ENCODE data around the gene ERFE.

The ERFE gene

GRCh38 chr2:238117199-238118154 is 41.3 kb upstream of the ERFE start:
- Histone ChIP-seq H3K4me2 (ENCODE audit: insufficient read depth, low read length) (no peak overlapping the region), H3K36me3 (ENCODE audit: insufficient read depth, low read length) (no peaks in the 10 kb centered on the region), H3K9me3 (ENCODE audit: insufficient read depth, low read length, severe bottlenecking) (peaks cover 3% of the 10 kb centered on the region), H4K20me1 (ENCODE audit: insufficient read depth, low read length) (no peaks in the 10 kb centered on the region), H2AFZ (ENCODE audit: low read depth, low read length) (no peak overlapping the region), H3K4me1 (ENCODE audit: insufficient read depth, low read length) (no peaks in the 10 kb centered on the region), H3K9ac (ENCODE audit: low read depth, low read length) (no peak overlapping the region), H3K27me3 (ENCODE audit: insufficient read depth, low read length, poor library complexity) (peaks cover 19% of the 10 kb centered on the region), H3K27ac (ENCODE audit: low read length) (no peak overlapping the region), H3K4me3 (ENCODE audit: low read depth in 1 of 2, low read length in 2 of 2) (no peak overlapping the region), H3K79me2 (ENCODE audit: insufficient read depth, low read length) (no peaks in the 10 kb centered on the region)
- DNase-seq (no peak), ATAC-seq (ENCODE audit: insufficient read depth, low read depth) (no peak)
- TF ChIP-seq CTCF (IDR thresholded peaks at IDR 0.05; ENCODE audit: borderline replicate concordance, extremely low read depth, low read length, poor library complexity, severe bottlenecking) (no peak), EZH2 (IDR thresholded peaks at IDR 0.05; ENCODE audit: borderline replicate concordance, low read depth, low read length, severe bottlenecking) (no peak)

DNA sequence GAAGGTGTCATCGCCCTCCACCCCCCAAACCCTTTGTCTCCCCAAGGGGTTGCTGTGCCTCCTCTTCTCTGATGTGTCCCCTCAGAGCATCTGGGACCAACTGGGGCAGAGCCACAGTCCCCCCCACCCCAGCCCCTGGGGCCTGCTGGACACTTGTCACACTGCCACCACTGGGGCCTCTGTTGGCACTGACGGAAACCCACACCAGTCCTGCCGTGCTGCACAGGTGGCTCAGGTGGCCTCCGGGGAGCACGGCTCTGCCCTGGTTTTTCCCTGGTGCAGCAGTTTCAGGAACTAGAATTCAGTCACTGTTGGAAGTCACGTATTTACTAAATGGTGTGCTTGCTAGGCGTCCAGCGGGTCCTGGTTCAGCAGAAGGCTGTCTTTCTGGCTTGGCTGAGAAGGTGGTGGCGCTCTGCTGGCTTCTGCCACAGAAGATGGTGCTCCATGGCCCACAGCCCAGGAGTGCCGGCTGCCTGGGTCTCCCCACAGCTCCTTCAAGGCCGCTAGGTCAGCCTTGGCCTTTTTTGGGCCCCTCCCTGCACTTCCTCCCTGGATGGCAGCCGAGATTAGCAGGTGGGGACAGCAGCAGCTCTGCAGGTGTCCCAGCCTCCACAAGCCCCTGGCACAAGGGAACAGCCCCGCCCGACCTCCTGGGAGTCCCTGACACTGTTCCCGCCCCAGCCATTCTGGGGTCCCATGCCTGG is 38.9 kb upstream of the ERFE start:
- Histone ChIP-seq H3K27ac (ENCODE audit: low read length) (no peak overlapping the region), H3K9me3 (ENCODE audit: insufficient read depth, low read length, severe bottlenecking) (no peaks in the 10 kb centered on the region), H3K27me3 (ENCODE audit: insufficient read depth, low read length, poor library complexity) (peaks cover 19% of the 10 kb centered on the region), H3K4me3 (ENCODE audit: low read depth in 1 of 2, low read length in 2 of 2) (no peak overlapping the region), H3K4me1 (ENCODE audit: insufficient read depth, low read length) (no peaks in the 10 kb centered on the region), H3K79me2 (ENCODE audit: insufficient read depth, low read length) (no peaks in the 10 kb centered on the region), H2AFZ (ENCODE audit: low read depth, low read length) (no peak overlapping the region), H3K9ac (ENCODE audit: low read depth, low read length) (no peak overlapping the region), H4K20me1 (ENCODE audit: insufficient read depth, low read length) (no peaks in the 10 kb centered on the region), H3K4me2 (ENCODE audit: insufficient read depth, low read length) (no peak overlapping the region), H3K36me3 (ENCODE audit: insufficient read depth, low read length) (no peaks in the 10 kb centered on the region)
- DNase-seq (no peak), ATAC-seq (ENCODE audit: insufficient read depth, low read depth) (no peak; the same call in 2 of the 3 replicates)
- TF ChIP-seq EZH2 (IDR thresholded peaks at IDR 0.05; ENCODE audit: borderline replicate concordance, low read depth, low read length, severe bottlenecking) (no peak), CTCF (IDR thresholded peaks at IDR 0.05; ENCODE audit: borderline replicate concordance, extremely low read depth, low read length, poor library complexity, severe bottlenecking) (no peak)

GRCh38 chr2:238120463-238121298 is 38.1 kb upstream of the ERFE start:
- DNase-seq: no peak
- H2AFZ ChIP-seq (ENCODE audit: low read depth, low read length): no peak overlapping the region
- no peaks in the 10 kb centered on the region for H3K9me3 ChIP-seq (ENCODE audit: insufficient read depth, low read length, severe bottlenecking)
- no peaks in the 10 kb centered on the region for H3K79me2 ChIP-seq (ENCODE audit: insufficient read depth, low read length)
- no peaks in the 10 kb centered on the region for H3K36me3 ChIP-seq (ENCODE audit: insufficient read depth, low read length)
- no peak for TF ChIP-seq CTCF (IDR thresholded peaks at IDR 0.05; ENCODE audit: borderline replicate concordance, extremely low read depth, low read length, poor library complexity, severe bottlenecking)
- TF ChIP-seq EZH2 (IDR thresholded peaks at IDR 0.05; ENCODE audit: borderline replicate concordance, low read depth, low read length, severe bottlenecking): no peak
- H3K27ac ChIP-seq (ENCODE audit: low read length): no peak overlapping the region
- H3K27me3 ChIP-seq (ENCODE audit: insufficient read depth, low read length, poor library complexity): peaks cover 19% of the 10 kb centered on the region
- no peak overlapping the region for H3K4me3 ChIP-seq (ENCODE audit: low read depth in 1 of 2, low read length in 2 of 2)
- no peaks in the 10 kb centered on the region for H3K4me1 ChIP-seq (ENCODE audit: insufficient read depth, low read length)
- ATAC-seq (ENCODE audit: insufficient read depth, low read depth): no peak
- no peaks in the 10 kb centered on the region; the same call in 1 of the 2 replicates for H4K20me1 ChIP-seq (ENCODE audit: insufficient read depth, low read length)
- no peak overlapping the region for H3K4me2 ChIP-seq (ENCODE audit: insufficient read depth, low read length)
- no peak overlapping the region for H3K9ac ChIP-seq (ENCODE audit: low read depth, low read length)
